ENCODE data around the gene IQCH. TPM values are rescaled to one million over a fixed set of nuclear protein-coding genes. Genes with fewer than 3 reads are reported as not detected.

Gene IQCH
- total and polyA plus RNA-seq, 2 donors (not counting 1 experiment from before 2014, with no cell fraction given), result 1.7 to 5.0 TPM

GRCh38 chr15:67322481-67322880 lies 67.9 kb downstream of the IQCH start:
- Histone ChIP-seq H3K9ac (ENCODE audit: insufficient read depth, low read length) (no peak overlapping the region), H3K79me2 (ENCODE audit: control insufficient read depth, insufficient read depth, low read length) (no peaks in the 10 kb centered on the region), H3K27me3 (ENCODE audit: control insufficient read depth, insufficient read depth, low read length) (no peaks in the 10 kb centered on the region), H3K4me2 (ENCODE audit: extremely low read depth, insufficient read depth, low read length) (no peak overlapping the region), H3K36me3 (ENCODE audit: control insufficient read depth, insufficient read depth, low read length) (no peaks in the 10 kb centered on the region), H3K4me1 (ENCODE audit: control insufficient read depth, extremely low read depth, insufficient read depth, low read length) (no peaks in the 10 kb centered on the region), H3K4me3 (replicated peaks in 1 of 4; ENCODE audit: control extremely low read depth in 1 of 4, insufficient read depth in 1 of 4, low read depth in 3 of 4, low read length in 4 of 4) (no peak overlapping the region), H4K20me1 (ENCODE audit: control insufficient read depth, extremely low read depth, insufficient read depth, low read length) (no peaks in the 10 kb centered on the region), H3K9me3 (ENCODE audit: control insufficient read depth, insufficient read depth, low read depth, low read length) (no peaks in the 10 kb centered on the region), H2AFZ (ENCODE audit: low read length) (no peak overlapping the region), H3K27ac (ENCODE audit: insufficient read depth, low read length) (no peak overlapping the region)
- TF ChIP-seq, protein P1, sequence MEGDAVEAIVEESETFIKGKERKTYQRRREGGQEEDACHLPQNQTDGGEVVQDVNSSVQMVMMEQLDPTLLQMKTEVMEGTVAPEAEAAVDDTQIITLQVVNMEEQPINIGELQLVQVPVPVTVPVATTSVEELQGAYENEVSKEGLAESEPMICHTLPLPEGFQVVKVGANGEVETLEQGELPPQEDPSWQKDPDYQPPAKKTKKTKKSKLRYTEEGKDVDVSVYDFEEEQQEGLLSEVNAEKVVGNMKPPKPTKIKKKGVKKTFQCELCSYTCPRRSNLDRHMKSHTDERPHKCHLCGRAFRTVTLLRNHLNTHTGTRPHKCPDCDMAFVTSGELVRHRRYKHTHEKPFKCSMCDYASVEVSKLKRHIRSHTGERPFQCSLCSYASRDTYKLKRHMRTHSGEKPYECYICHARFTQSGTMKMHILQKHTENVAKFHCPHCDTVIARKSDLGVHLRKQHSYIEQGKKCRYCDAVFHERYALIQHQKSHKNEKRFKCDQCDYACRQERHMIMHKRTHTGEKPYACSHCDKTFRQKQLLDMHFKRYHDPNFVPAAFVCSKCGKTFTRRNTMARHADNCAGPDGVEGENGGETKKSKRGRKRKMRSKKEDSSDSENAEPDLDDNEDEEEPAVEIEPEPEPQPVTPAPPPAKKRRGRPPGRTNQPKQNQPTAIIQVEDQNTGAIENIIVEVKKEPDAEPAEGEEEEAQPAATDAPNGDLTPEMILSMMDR (conservative IDR thresholded peaks at IDR 0.05 in 1 of 2, IDR thresholded peaks at IDR 0.05 in 1 of 2; ENCODE audit: low read depth in 1 of 2, low read length in 2 of 2), result no peak
- DNase-seq (ENCODE audit: low read depth in 2 of 2), result peak; percentile 44 to 62

GRCh38 chr15:67327312-67327711 lies 72.7 kb downstream of the IQCH start:
- H3K36me3 ChIP-seq (ENCODE audit: control insufficient read depth, insufficient read depth, low read length), result no peaks in the 10 kb centered on the region
- no peaks in the 10 kb centered on the region for H3K9me3 ChIP-seq (ENCODE audit: control insufficient read depth, insufficient read depth, low read depth, low read length)
- no peak for TF ChIP-seq EZH2 (IDR thresholded peaks at IDR 0.05; ENCODE audit: low read length, missing control alignments)
- TF ChIP-seq, protein P1 (conservative IDR thresholded peaks at IDR 0.05 in 1 of 2, IDR thresholded peaks at IDR 0.05 in 1 of 2; ENCODE audit: low read depth in 1 of 2, low read length in 2 of 2), result no peak
- H4K20me1 ChIP-seq (ENCODE audit: control insufficient read depth, extremely low read depth, insufficient read depth, low read length), result no peaks in the 10 kb centered on the region
- no peak overlapping the region for H3K9ac ChIP-seq (ENCODE audit: insufficient read depth, low read length)
- H3K4me2 ChIP-seq (ENCODE audit: extremely low read depth, insufficient read depth, low read length), result no peak overlapping the region
- H2AFZ ChIP-seq (ENCODE audit: low read length), result no peak overlapping the region
- H3K27ac ChIP-seq (ENCODE audit: insufficient read depth, low read length), result no peak overlapping the region
- no peaks in the 10 kb centered on the region for H3K27me3 ChIP-seq (ENCODE audit: control insufficient read depth, insufficient read depth, low read length)
- H3K4me3 ChIP-seq (replicated peaks in 1 of 4; ENCODE audit: control extremely low read depth in 1 of 4, insufficient read depth in 1 of 4, low read depth in 3 of 4, low read length in 4 of 4), result no peak overlapping the region
- no peak for DNase-seq (ENCODE audit: low read depth in 2 of 2)
- H3K4me1 ChIP-seq (ENCODE audit: control insufficient read depth, extremely low read depth, insufficient read depth, low read length), result no peaks in the 10 kb centered on the region
- H3K79me2 ChIP-seq (ENCODE audit: control insufficient read depth, insufficient read depth, low read length), result no peaks in the 10 kb centered on the region

DNA sequence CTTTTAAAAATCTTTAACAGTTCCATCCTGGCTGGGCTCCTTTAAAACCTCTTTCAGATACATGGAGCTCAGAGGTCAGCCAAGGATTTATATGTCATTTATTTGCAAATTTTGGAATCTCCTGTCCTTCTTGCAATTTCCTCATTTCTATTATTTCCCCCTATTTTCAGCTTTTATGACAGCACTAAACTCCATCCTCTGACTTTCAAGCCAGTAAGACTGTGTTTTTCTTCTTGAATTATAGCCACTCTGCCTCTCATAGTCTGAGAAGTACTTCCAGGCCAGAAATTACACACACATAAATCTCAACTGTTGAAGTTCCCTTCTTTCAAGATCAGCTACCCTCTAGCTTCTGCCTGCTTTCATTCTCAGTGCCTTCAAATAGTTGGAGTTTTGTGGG lies 73.2 kb downstream of the IQCH start:
- Histone ChIP-seq H3K4me2 (ENCODE audit: extremely low read depth, insufficient read depth, low read length) (no peak overlapping the region), H2AFZ (ENCODE audit: low read length) (no peak overlapping the region), H3K79me2 (ENCODE audit: control insufficient read depth, insufficient read depth, low read length) (no peaks in the 10 kb centered on the region), H3K4me3 (replicated peaks in 1 of 4; ENCODE audit: control extremely low read depth in 1 of 4, insufficient read depth in 1 of 4, low read depth in 3 of 4, low read length in 4 of 4) (no peak overlapping the region), H3K36me3 (ENCODE audit: control insufficient read depth, insufficient read depth, low read length) (no peaks in the 10 kb centered on the region), H3K27me3 (ENCODE audit: control insufficient read depth, insufficient read depth, low read length) (no peaks in the 10 kb centered on the region), H3K9me3 (ENCODE audit: control insufficient read depth, insufficient read depth, low read depth, low read length) (no peaks in the 10 kb centered on the region), H3K27ac (ENCODE audit: insufficient read depth, low read length) (no peak overlapping the region), H3K9ac (ENCODE audit: insufficient read depth, low read length) (no peak overlapping the region), H3K4me1 (ENCODE audit: control insufficient read depth, extremely low read depth, insufficient read depth, low read length) (no peaks in the 10 kb centered on the region), H4K20me1 (ENCODE audit: control insufficient read depth, extremely low read depth, insufficient read depth, low read length) (no peaks in the 10 kb centered on the region)
- no peak for DNase-seq (ENCODE audit: low read depth in 2 of 2)
- TF ChIP-seq, protein P1 (conservative IDR thresholded peaks at IDR 0.05 in 1 of 2, IDR thresholded peaks at IDR 0.05 in 1 of 2; ENCODE audit: low read depth in 1 of 2, low read length in 2 of 2), result no peak
- no peak for TF ChIP-seq EZH2 (IDR thresholded peaks at IDR 0.05; ENCODE audit: low read length, missing control alignments)
